K562 (cell line): ENCODE measurements around the gene FOXB2. TPM values are rescaled to one million over a fixed set of nuclear protein-coding genes. Genes with fewer than 3 reads are reported as not detected.

Experiments used
- ATAC-seq: fragments of 200-7000 bp; cut with Tn5 transposase; 3 replicates; pipeline ENCODE4 v1.9.1; 2020; ENCODE audit warnings: moderate library complexity
- BruUV-seq: library from RNA; stranded (reverse); fragments of 400-500 nt; replicated peaks from 2 replicates; lab custom pipeline; 2021; lab: Mats Ljungman, UMichigan
- CTCF ChIA-PET: fragments of 300-600 bp; formaldehyde crosslinking; extraction: SDS; loops from one replicate; lab custom pipeline; 2021; ENCODE audit warnings: low intra/inter-chr PET ratio; lab: Yijun Ruan, JAX
- POLR2A ChIA-PET: fragments of 300-600, 350-650 bp; sonication (Branson Sonifier 250); formaldehyde crosslinking; extraction: SDS; loops from one replicate; lab custom pipeline; 2021; ENCODE audit warnings: antibody characterized with exemption, inconsistent platforms; lab: Yijun Ruan, JAX
- DNase-seq, 4 experiments: peaks; one replicate each; pipeline versions ENCODE4 v3.0.0 to v3.0.0-alpha.2; 2011 to 2018; ENCODE audit warnings: low spot score in 3 of 4, mixed read lengths in 3 of 4; ENCODE audit errors: extremely low read depth in 1 of 4
- FAIRE-seq: peaks from 2 replicates; lab custom pipeline; 2011; peaks lifted over from hg19 to GRCh38; lab: Jason Lieb, UNC
- H2AFZ ChIP-seq: 2 replicates; pipeline ENCODE4 v1.6.0; 2011; ENCODE audit warnings: low read depth, low read length, control low read depth, inconsistent platforms
- H3K27ac ChIP-seq: fragments of 200-600 bp; 3 replicates; pipeline ENCODE4 v1.8.0; 2011; ENCODE audit warnings: low read depth, mild to moderate bottlenecking, control low read depth, inconsistent platforms, low read length, moderate library complexity, mixed read lengths; ENCODE audit errors: extremely low read depth
- H3K27me3 ChIP-seq, 2 experiments: fragments of 300-600 bp in 1 of 2; 2 replicates in 1 of 2; 3 replicates in 1 of 2; pipeline versions ENCODE4 v1.6.0 to v1.8.0; 2011; ENCODE audit warnings: inconsistent platforms in 2 of 2, low read length in 2 of 2, mild to moderate bottlenecking in 1 of 2, mixed read lengths in 1 of 2, moderate library complexity in 1 of 2; ENCODE audit not compliant: control insufficient read depth in 2 of 2, insufficient read depth in 2 of 2
- H3K36me3 ChIP-seq: fragments of 300-600 bp; 3 replicates; pipeline ENCODE4 v1.8.0; 2011; ENCODE audit warnings: mild to moderate bottlenecking, low read length, inconsistent platforms; ENCODE audit not compliant: control insufficient read depth, insufficient read depth
- H3K4me1 ChIP-seq, 2 experiments: fragments of 200-600 bp in 1 of 2; replicated peaks in 1 of 2; 2 replicates in 1 of 2; 3 replicates in 1 of 2; pipeline versions ENCODE4 v1.5.1 to v1.8.0; 2011; ENCODE audit warnings: inconsistent platforms in 2 of 2, low read length in 2 of 2, mild to moderate bottlenecking in 1 of 2, mixed read lengths in 1 of 2, moderate library complexity in 1 of 2; ENCODE audit not compliant: control insufficient read depth in 2 of 2, insufficient read depth in 2 of 2
- H3K4me2 ChIP-seq: 2 replicates; pipeline ENCODE4 v1.6.1; 2011; ENCODE audit warnings: low read length, control low read depth, inconsistent platforms, mixed read lengths; ENCODE audit not compliant: insufficient read depth
- H3K4me3 ChIP-seq: fragments of 200-600 bp; sonication (generic), shearing (Covaris generic); 2 replicates; pipeline ENCODE4 v1.5.1; 2016; ENCODE audit warnings: control low read depth, inconsistent platforms
- H3K79me2 ChIP-seq: fragments of 200-600 bp; 3 replicates; pipeline ENCODE4 v1.8.0; 2011; ENCODE audit warnings: low read length, inconsistent platforms; ENCODE audit not compliant: control insufficient read depth, insufficient read depth
- H3K9ac ChIP-seq, 2 experiments: 2 replicates each; pipeline versions ENCODE4 v1.6.0 to v1.6.1; 2011; ENCODE audit warnings: low read depth in 2 of 2, low read length in 2 of 2, control low read depth in 1 of 2, inconsistent platforms in 1 of 2, mild to moderate bottlenecking in 1 of 2, mixed read lengths in 1 of 2; ENCODE audit not compliant: insufficient read depth in 1 of 2
- H3K9me1 ChIP-seq: one replicate; pipeline ENCODE4 v1.6.0; 2011; ENCODE audit warnings: inconsistent platforms, mild to moderate bottlenecking, low read length, moderate library complexity; ENCODE audit not compliant: control insufficient read depth, insufficient read depth
- H3K9me3 ChIP-seq: replicated peaks from 2 replicates; pipeline ENCODE4 v1.5.1; 2011; ENCODE audit warnings: low read depth, low read length, inconsistent platforms; ENCODE audit not compliant: control insufficient read depth, insufficient read depth
- H4K20me1 ChIP-seq: replicated peaks from 2 replicates; pipeline ENCODE4 v1.6.1; 2011; ENCODE audit warnings: low read length, inconsistent platforms, mixed read lengths; ENCODE audit not compliant: control insufficient read depth, insufficient read depth
- DIDO1 ChIP-seq: fragments of 450-650 bp; IDR thresholded peaks from 2 replicates; pipeline ENCODE4 v1.6.1; 2016; ENCODE audit warnings: low read depth, missing biosample characterization, missing genetic modification characterization
- PYGO2 ChIP-seq: fragments of 450-650 bp; IDR thresholded peaks from 2 replicates; pipeline ENCODE4 v1.6.1; 2016; ENCODE audit warnings: mild to moderate bottlenecking, missing genetic modification characterization, moderate library complexity, missing compliant biosample characterization
- RBFOX2 ChIP-seq: fragments of 200-400 bp; formaldehyde crosslinking; IDR thresholded peaks from 2 replicates; pipeline ENCODE4 v1.6.1; 2017; ENCODE audit warnings: low read depth, mild to moderate bottlenecking, low read length, moderate library complexity
- SMAD2 ChIP-seq: fragments of 150-350 bp; IDR thresholded peaks from 2 replicates; pipeline ENCODE4 v1.6.1; 2014; ENCODE audit warnings: low read depth, mild to moderate bottlenecking, low read length
- TCF3 ChIP-seq: sonication (generic); formaldehyde crosslinking; IDR thresholded peaks from 2 replicates; pipeline ENCODE4 v1.4.0; 2020; ENCODE audit warnings: mild to moderate bottlenecking, missing genetic modification reagents
- XRCC4 ChIP-seq: IDR thresholded peaks from one replicate; pipeline ENCODE4 v1.6.1; 2011; ENCODE audit not compliant: insufficient read depth, insufficient read length; ENCODE audit errors: extremely low read depth
- ZC3H4 ChIP-seq: sonication (generic); formaldehyde crosslinking; IDR thresholded peaks from 2 replicates; pipeline ENCODE4 v1.9.0; 2021; ENCODE audit warnings: missing genetic modification reagents, borderline replicate concordance
- ZNF263 ChIP-seq: sonication (generic); formaldehyde crosslinking; IDR thresholded peaks from 2 replicates; pipeline ENCODE4 v1.8.0; 2022; ENCODE audit warnings: mild to moderate bottlenecking, missing genetic modification reagents, borderline replicate concordance
- WGBS: fragments of 100-300 bp; shearing (Covaris generic); methylation state at CpG from one replicate; pipeline ENCODE4 v1.1.6; 2016; ENCODE audit warnings: low coverage, mixed read lengths; ENCODE audit not compliant: insufficient coverage; ENCODE audit errors: missing lambda C conversion rate; 5-methylcytosine and 5-hydroxymethylcytosine counted together
- in situ Hi-C: fragments of 300-500 bp; cut with MboI; formaldehyde crosslinking; loops from 4 replicates; pipeline ENCODE4 v1.15.0; 2018; ENCODE audit warnings: inconsistent platforms, mixed read lengths
- intact Hi-C: fragments of 100-400 bp; cut with micrococcal nuclease; formaldehyde crosslinking; loops from 2 replicates; pipeline ENCODE4 v1.14.2; 2022
- polyA plus RNA-seq, 8 experiments: library from polyadenylated mRNA; depleted of rRNA in 4 of 8; stranded (reverse) in 5 of 8; unstranded in 3 of 8; fragments of >200 nt; fragmentation: Nextera tagmentation in 2 of 8; fragmentation: Illumina TruSeq in 1 of 8; extraction: Ambion mirVana in 2 of 8; extraction: Trizol in 1 of 8; gene quantifications; 2 replicates each; pipeline versions ENCODE4 v1.2.1 to v1.2.3, GENCODE V29; 2011 to 2014; ENCODE audit warnings: inconsistent platforms in 1 of 8, missing spikeins in 1 of 8
- total RNA-seq, 7 experiments: library from RNA; depleted of rRNA in 6 of 7; stranded (reverse); fragments of >200 nt in 6 of 7; fragmentation: Illumina TruSeq in 2 of 7; extraction: Trizol in 2 of 7; gene quantifications; 2 replicates each; pipeline versions ENCODE4 v1.2.1 to v1.2.3, GENCODE V29; 2011 to 2021; ENCODE audit warnings: low replicate concordance in 1 of 7
- TF ChIP-seq, protein P1 (sequence below): fragments of 150-350 bp; conservative IDR thresholded peaks from 2 replicates; pipeline ENCODE4 v1.6.1; 2014; ENCODE audit warnings: low read length
- TF ChIP-seq, protein P2 (sequence below): fragments of 450-650 bp; IDR thresholded peaks from 2 replicates; pipeline ENCODE4 v1.6.1; 2016; ENCODE audit warnings: mild to moderate bottlenecking
- TF ChIP-seq, protein P3 (sequence below): conservative IDR thresholded peaks from 2 replicates; pipeline ENCODE4 v1.6.1; 2011; ENCODE audit warnings: low read depth, mild to moderate bottlenecking, low read length; ENCODE audit not compliant: control insufficient read depth

The FOXB2 gene
- total and polyA plus RNA-seq, 9 of the 15 experiments (the other 6 are each of a cell fraction or from before 2014, with no cell fraction given): not detected

DNA sequence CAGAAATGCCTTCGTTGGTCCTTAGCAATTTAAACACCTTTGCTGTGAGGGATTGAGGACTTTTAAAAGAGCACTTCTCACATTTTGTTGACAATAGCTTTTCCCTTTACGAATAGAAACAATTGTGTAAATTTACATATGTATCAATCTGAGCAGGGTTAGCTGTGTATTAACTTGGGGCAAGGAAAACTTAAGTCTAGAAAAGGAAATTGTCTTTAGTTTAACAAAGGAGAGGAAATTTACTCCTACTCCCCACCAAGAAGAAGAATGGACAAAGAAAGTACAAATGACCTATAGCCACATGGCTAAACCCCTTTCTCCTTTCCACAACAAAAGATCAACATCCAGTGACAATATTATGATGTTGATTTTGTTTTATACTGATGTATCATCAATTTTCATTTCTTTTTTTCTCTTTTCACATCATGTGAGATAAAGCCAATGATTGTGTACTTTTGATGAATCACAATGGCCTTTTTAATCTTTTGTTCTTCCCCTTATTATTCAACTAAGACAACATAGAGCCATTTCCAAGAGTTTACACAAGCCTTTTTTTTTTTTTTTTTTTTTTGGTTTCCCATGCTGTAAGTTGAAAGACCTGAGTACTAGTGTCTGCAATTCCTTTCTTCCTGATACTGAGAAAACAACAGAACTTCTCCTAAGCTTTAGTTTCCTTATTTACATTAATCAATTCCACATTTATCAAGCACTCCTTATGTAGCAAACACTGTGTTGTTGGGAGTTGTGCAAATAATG, 19.0 kb downstream of the FOXB2 start:
- 0% methylated on average over 2 of the region's 2 CpGs for WGBS
- FAIRE-seq (no peak), DNase-seq (no peak), ATAC-seq (no peak)
- no TSS peak for BruUV-seq
- Histone ChIP-seq H3K4me2 (no peak overlapping the region), H3K27ac (no peak overlapping the region), H3K9me3 (no peaks in the 10 kb centered on the region), H3K36me3 (no peaks in the 10 kb centered on the region), H2AFZ (no peak overlapping the region), H3K4me3 (no peak overlapping the region), H4K20me1 (no peaks in the 10 kb centered on the region), H3K27me3 (no peaks in the 10 kb centered on the region), H3K9me1 (no peaks in the 10 kb centered on the region), H3K9ac (no peak overlapping the region), H3K4me1 (no peaks in the 10 kb centered on the region), H3K79me2 (no peaks in the 10 kb centered on the region)
- in situ Hi-C loops: no loop called here
- ChIA-PET CTCF (no interaction called here), POLR2A (no interaction called here)
- intact Hi-C loops: no loop called here
- TF ChIP-seq PYGO2 (tag) (no peak), RBFOX2 (no peak), ZNF263 (CRISPR knock-in tag) (no peak), SMAD2 (no peak), DIDO1 (tag) (no peak), ZC3H4 (CRISPR knock-in tag) (no peak), XRCC4 (no peak), TCF3 (no peak)
- TF ChIP-seq, protein P1, sequence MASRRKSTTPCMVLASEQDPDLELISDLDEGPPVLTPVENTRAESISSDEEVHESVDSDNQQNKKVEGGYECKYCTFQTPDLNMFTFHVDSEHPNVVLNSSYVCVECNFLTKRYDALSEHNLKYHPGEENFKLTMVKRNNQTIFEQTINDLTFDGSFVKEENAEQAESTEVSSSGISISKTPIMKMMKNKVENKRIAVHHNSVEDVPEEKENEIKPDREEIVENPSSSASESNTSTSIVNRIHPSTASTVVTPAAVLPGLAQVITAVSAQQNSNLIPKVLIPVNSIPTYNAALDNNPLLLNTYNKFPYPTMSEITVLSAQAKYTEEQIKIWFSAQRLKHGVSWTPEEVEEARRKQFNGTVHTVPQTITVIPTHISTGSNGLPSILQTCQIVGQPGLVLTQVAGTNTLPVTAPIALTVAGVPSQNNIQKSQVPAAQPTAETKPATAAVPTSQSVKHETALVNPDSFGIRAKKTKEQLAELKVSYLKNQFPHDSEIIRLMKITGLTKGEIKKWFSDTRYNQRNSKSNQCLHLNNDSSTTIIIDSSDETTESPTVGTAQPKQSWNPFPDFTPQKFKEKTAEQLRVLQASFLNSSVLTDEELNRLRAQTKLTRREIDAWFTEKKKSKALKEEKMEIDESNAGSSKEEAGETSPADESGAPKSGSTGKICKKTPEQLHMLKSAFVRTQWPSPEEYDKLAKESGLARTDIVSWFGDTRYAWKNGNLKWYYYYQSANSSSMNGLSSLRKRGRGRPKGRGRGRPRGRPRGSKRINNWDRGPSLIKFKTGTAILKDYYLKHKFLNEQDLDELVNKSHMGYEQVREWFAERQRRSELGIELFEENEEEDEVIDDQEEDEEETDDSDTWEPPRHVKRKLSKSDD: no peak
- TF ChIP-seq, protein P2, sequence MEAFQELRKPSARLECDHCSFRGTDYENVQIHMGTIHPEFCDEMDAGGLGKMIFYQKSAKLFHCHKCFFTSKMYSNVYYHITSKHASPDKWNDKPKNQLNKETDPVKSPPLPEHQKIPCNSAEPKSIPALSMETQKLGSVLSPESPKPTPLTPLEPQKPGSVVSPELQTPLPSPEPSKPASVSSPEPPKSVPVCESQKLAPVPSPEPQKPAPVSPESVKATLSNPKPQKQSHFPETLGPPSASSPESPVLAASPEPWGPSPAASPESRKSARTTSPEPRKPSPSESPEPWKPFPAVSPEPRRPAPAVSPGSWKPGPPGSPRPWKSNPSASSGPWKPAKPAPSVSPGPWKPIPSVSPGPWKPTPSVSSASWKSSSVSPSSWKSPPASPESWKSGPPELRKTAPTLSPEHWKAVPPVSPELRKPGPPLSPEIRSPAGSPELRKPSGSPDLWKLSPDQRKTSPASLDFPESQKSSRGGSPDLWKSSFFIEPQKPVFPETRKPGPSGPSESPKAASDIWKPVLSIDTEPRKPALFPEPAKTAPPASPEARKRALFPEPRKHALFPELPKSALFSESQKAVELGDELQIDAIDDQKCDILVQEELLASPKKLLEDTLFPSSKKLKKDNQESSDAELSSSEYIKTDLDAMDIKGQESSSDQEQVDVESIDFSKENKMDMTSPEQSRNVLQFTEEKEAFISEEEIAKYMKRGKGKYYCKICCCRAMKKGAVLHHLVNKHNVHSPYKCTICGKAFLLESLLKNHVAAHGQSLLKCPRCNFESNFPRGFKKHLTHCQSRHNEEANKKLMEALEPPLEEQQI: no peak
- TF ChIP-seq, protein P3, sequence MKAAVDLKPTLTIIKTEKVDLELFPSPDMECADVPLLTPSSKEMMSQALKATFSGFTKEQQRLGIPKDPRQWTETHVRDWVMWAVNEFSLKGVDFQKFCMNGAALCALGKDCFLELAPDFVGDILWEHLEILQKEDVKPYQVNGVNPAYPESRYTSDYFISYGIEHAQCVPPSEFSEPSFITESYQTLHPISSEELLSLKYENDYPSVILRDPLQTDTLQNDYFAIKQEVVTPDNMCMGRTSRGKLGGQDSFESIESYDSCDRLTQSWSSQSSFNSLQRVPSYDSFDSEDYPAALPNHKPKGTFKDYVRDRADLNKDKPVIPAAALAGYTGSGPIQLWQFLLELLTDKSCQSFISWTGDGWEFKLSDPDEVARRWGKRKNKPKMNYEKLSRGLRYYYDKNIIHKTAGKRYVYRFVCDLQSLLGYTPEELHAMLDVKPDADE: no peak
